Bronchial epithelial cell (primary cell): ENCODE results near the gene RFX4. TPM values are rescaled to one million over a fixed set of nuclear protein-coding genes. Genes with fewer than 3 reads are reported as not detected.
"Not testable (repeated sequence)": the region's sequence is repeated elsewhere in the genome, so short reads cannot be mapped to it uniquely, and the experiment has no call there.

ENCODE experiments used
- DNase-seq: peaks from one replicate; pipeline ENCODE4 v3.0.0-alpha.2; 2010; ENCODE audit warnings: low read depth
- FAIRE-seq: peaks from 2 replicates; lab custom pipeline; 2011; peaks lifted over from hg19 to GRCh38; lab: Jason Lieb, UNC
- H3K27me3 ChIP-seq: 2 replicates; pipeline ENCODE4 v1.5.1; 2011; ENCODE audit warnings: low read length; ENCODE audit not compliant: control insufficient read depth, insufficient read depth
- H3K36me3 ChIP-seq: 2 replicates; pipeline ENCODE4 v1.5.1; 2011; ENCODE audit warnings: low read length; ENCODE audit not compliant: control insufficient read depth, insufficient read depth
- H3K4me3 ChIP-seq: 2 replicates; pipeline ENCODE4 v1.5.1; 2011; ENCODE audit warnings: mild to moderate bottlenecking, low read depth, low read length, control low read depth
- CTCF ChIP-seq: IDR thresholded peaks from 2 replicates; pipeline ENCODE4 v1.5.1; 2011; ENCODE audit warnings: mild to moderate bottlenecking, moderate library complexity, low read length, control low read depth, inconsistent platforms; ENCODE audit not compliant: insufficient read depth, severe bottlenecking
- total RNA-seq: library from RNA; depleted of rRNA; stranded (reverse); fragments of >200 nt; gene quantifications from 2 replicates; pipeline ENCODE4 v1.2.1, GENCODE V29; 2014

The RFX4 gene
- total RNA-seq, 1 donor from 2014 or later = not detected

- H3K4me3 ChIP-seq = no peak overlapping the region
- DNase-seq (no peak), FAIRE-seq (no peak)
- H3K36me3 ChIP-seq = no peaks in the 10 kb centered on the region
- TF ChIP-seq CTCF = no peak
- no peaks in the 10 kb centered on the region for H3K27me3 ChIP-seq
Observed at GRCh38 chr12:106687672-106688071, 104.9 kb downstream of the RFX4 start.

GRCh38 chr12:106690569-106691305 is 107.9 kb downstream of the RFX4 start:
- FAIRE-seq (no peak), DNase-seq (no peak)
- Histone ChIP-seq H3K27me3 (no peaks in the 10 kb centered on the region), H3K4me3 (no peak overlapping the region), H3K36me3 (no peaks in the 10 kb centered on the region)
- no peak for TF ChIP-seq CTCF

GRCh38 chr12:106692033-106692432 is 109.2 kb downstream of the RFX4 start:
- not testable (repeated sequence) for H3K4me3 ChIP-seq, DNase-seq, H3K27me3 ChIP-seq, FAIRE-seq, H3K36me3 ChIP-seq

- Histone ChIP-seq H3K27me3 (no peaks in the 10 kb centered on the region), H3K4me3 (no peak overlapping the region), H3K36me3 (no peaks in the 10 kb centered on the region)
- DNase-seq (no peak), FAIRE-seq (no peak)
- TF ChIP-seq CTCF = no peak
Observed at GRCh38 chr12:106692896-106693820, 110.4 kb downstream of the RFX4 start.

- Histone ChIP-seq H3K4me3 (no peak overlapping the region), H3K27me3 (no peaks in the 10 kb centered on the region), H3K36me3 (no peaks in the 10 kb centered on the region)
- TF ChIP-seq CTCF = no peak
- FAIRE-seq (no peak), DNase-seq (no peak)
Observed at GRCh38 chr12:106696071-106696470, 113.3 kb downstream of the RFX4 start.
